Measurements from ENCODE around the gene TKT.
"Not testable (repeated sequence)": the region's sequence is repeated elsewhere in the genome, so short reads cannot be mapped to it uniquely, and the experiment has no call there.

Gene TKT, protein sequence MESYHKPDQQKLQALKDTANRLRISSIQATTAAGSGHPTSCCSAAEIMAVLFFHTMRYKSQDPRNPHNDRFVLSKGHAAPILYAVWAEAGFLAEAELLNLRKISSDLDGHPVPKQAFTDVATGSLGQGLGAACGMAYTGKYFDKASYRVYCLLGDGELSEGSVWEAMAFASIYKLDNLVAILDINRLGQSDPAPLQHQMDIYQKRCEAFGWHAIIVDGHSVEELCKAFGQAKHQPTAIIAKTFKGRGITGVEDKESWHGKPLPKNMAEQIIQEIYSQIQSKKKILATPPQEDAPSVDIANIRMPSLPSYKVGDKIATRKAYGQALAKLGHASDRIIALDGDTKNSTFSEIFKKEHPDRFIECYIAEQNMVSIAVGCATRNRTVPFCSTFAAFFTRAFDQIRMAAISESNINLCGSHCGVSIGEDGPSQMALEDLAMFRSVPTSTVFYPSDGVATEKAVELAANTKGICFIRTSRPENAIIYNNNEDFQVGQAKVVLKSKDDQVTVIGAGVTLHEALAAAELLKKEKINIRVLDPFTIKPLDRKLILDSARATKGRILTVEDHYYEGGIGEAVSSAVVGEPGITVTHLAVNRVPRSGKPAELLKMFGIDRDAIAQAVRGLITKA

DNA sequence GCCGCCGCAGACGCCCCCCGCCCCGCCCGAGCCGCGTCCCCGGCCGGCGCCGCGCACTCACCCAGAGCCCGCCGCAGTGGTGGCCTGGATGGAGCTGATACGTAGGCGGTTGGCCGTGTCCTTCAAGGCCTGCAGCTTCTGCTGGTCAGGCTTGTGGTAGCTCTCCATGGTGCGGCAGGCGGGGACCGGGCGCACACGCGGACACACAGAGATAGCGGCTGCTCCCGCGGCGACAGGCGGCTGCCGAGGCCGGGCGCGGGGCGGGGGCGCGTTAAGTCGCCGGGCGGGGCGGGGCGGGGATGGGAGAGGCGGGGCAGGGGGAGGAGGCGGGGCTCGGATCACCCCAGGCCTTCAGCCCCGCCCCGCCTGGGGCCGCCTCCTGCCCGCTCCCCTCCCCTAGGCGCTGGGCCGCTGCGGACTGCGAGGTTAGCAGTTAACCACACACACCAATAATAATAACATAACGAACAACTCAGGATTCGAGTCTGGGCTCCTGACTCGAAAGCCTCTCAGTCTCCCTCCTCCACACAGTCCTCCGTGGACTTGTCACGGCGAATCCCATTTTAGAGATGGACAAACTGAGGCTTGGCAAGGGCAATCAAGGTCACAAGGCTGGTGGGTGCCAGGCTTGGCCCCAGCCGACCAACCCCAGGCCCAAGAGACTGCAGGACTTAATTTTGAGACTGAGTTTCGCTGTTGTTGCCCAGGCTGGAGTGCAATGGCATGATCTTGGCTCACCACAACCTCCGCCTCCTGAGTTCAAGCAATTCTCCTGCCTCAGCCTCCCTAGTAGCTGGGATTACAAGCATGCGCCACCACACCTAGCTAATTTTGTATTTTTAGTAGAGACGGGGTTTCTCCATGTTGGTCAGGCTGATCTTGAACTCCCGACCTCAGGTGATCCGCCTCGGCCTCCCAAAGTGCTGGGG is at the start of gene TKT:
Gene TKT, minus strand, starts transcription at position 248 of the 929 bp plus-strand sequence. Its CDS starts 80 bp downstream, at position 168.
- DNase-seq, result peak; percentile 83
- H3K27ac Mint-ChIP-seq, result peak within 1 kb of the TSS; percentile 81
- H3K9me3 Mint-ChIP-seq, result no peaks in the 10 kb centered on the region
- TF ChIP-seq, protein P1, sequence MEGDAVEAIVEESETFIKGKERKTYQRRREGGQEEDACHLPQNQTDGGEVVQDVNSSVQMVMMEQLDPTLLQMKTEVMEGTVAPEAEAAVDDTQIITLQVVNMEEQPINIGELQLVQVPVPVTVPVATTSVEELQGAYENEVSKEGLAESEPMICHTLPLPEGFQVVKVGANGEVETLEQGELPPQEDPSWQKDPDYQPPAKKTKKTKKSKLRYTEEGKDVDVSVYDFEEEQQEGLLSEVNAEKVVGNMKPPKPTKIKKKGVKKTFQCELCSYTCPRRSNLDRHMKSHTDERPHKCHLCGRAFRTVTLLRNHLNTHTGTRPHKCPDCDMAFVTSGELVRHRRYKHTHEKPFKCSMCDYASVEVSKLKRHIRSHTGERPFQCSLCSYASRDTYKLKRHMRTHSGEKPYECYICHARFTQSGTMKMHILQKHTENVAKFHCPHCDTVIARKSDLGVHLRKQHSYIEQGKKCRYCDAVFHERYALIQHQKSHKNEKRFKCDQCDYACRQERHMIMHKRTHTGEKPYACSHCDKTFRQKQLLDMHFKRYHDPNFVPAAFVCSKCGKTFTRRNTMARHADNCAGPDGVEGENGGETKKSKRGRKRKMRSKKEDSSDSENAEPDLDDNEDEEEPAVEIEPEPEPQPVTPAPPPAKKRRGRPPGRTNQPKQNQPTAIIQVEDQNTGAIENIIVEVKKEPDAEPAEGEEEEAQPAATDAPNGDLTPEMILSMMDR (IDR thresholded peaks at IDR 0.05), result no peak
- H3K4me3 Mint-ChIP-seq, result peak within 1 kb of the TSS; percentile 91
- H3K4me1 Mint-ChIP-seq, result peaks cover 55% of the 10 kb centered on the region
- no peaks in the 10 kb centered on the region for H3K36me3 Mint-ChIP-seq (ENCODE audit: low read depth)
- peaks cover 4% of the 10 kb centered on the region for H3K27me3 Mint-ChIP-seq (ENCODE audit: low read depth, poor library complexity)

DNA sequence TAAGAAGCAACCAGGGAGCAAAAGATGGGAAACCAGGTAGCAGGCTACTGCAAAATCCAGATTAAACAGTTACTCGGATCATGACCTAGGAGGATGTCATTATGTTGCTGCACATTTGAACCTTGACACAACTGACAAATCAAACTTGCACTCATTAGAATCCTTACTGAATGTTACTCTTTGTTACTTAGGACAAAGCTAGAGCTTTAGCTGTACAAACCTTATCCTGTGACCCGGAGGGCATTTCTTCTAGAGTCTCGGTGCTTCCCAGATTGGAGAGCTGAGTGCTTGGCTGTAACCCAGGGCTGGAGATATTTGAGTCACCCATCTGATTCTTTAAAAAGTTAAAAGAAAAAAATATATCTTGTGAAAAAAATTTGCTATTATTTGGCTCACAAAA is 48.1 kb upstream of the TKT start:
- Mint-ChIP-seq H3K4me3 (no peak overlapping the region), H3K36me3 (ENCODE audit: low read depth) (peaks cover 55% of the 10 kb centered on the region), H3K4me1 (no peaks in the 10 kb centered on the region), H3K9me3 (no peaks in the 10 kb centered on the region), H3K27ac (peak overlapping the region; percentile 75), H3K27me3 (ENCODE audit: low read depth, poor library complexity) (no peaks in the 10 kb centered on the region)
- no peak for DNase-seq
- TF ChIP-seq, protein P1 (IDR thresholded peaks at IDR 0.05), result no peak

DNA sequence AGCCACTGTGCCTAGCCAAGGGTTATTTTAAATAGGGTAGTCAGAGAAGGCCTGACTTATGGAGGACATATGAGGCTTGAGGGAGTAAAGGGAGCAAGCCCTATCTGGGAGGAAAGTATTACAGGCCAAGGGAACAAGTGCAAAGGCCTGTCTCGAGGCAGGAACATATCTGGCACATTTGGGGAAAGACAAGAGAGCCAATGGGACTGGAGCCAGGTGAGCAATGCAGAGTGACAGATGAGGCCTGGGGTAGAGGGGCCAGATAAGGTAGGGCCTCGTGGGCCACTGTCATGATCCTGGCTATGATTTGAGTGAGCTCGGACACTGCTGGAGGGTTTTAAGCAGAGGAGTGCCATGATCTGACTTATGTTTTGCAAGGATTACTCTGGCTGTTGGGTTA is 47.7 kb upstream of the TKT start:
- Mint-ChIP-seq H3K4me3 (no peak overlapping the region), H3K9me3 (no peaks in the 10 kb centered on the region), H3K36me3 (ENCODE audit: low read depth) (peaks cover 51% of the 10 kb centered on the region)

DNA sequence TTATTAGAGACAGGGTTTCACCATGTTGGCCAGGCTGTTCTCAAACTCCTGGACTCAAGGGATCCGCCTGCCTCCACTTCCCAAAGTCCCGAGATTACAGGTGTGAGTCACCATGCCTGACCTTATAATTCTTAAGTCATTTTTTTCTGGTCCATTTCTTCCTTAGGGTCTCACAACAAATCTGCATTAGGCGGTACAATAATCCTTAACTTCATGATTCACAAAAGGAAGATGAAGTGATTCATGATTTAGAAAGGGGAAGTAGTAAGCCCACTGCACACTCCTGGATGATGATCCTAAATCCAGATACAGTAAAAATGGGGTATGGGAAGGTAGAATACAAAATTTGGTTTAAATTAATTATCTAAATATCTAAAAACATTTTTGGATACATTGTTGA is 45.0 kb upstream of the TKT start:
- Mint-ChIP-seq H3K27me3 (ENCODE audit: low read depth, poor library complexity) (no peaks in the 10 kb centered on the region), H3K9me3 (no peaks in the 10 kb centered on the region), H3K36me3 (ENCODE audit: low read depth) (peaks cover 53% of the 10 kb centered on the region), H3K4me3 (no peak overlapping the region), H3K4me1 (no peaks in the 10 kb centered on the region), H3K27ac (no peak overlapping the region)
- TF ChIP-seq, protein P1 (IDR thresholded peaks at IDR 0.05), result no peak
- no peak for DNase-seq

More for the DNA sequence above, 47.7 kb upstream of the TKT start:
- TF ChIP-seq, protein P1 (IDR thresholded peaks at IDR 0.05), result no peak
- Mint-ChIP-seq H3K27ac (peak overlapping the region; percentile 75), H3K27me3 (ENCODE audit: low read depth, poor library complexity) (no peaks in the 10 kb centered on the region), H3K4me1 (no peaks in the 10 kb centered on the region)
- no peak for DNase-seq

DNA sequence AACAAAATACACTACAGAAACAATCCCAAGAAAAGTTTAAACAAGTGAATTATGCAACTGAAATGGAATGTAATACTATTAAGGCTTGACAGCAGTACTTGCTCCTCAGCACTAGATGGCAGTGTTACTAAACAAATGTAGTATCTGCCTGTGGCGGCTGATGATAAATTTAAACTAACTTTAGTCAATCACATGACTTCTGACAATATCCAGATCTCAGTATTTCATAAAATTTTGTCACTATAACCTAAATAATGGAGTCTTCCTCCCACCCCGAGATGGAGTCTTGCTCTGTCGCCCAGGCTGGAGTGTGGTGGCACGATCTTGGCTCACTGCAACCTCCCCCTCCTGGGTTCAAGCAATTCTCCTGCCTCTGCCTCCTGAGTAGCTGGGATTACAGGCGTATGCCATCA is 43.8 kb upstream of the TKT start:
- H3K36me3 Mint-ChIP-seq (ENCODE audit: low read depth), result peaks cover 55% of the 10 kb centered on the region
- not testable (repeated sequence) for H3K9me3 Mint-ChIP-seq; H3K27ac Mint-ChIP-seq; H3K4me3 Mint-ChIP-seq; H3K4me1 Mint-ChIP-seq; H3K27me3 Mint-ChIP-seq (ENCODE audit: low read depth, poor library complexity)
- DNase-seq, result peak; percentile 12
- TF ChIP-seq, protein P1 (IDR thresholded peaks at IDR 0.05), result peak; percentile 84
